Pancreas (tissue), 10 donors: Measurements from ENCODE around the gene CUTC. TPM values are rescaled to one million over a fixed set of nuclear protein-coding genes. Genes with fewer than 3 reads are reported as not detected.

Experiments
- ATAC-seq, 4 donors: fragments of 200-7000 bp; cut with Tn5 transposase; one replicate each; pipeline versions ENCODE4 v1.8.0 to v1.9.1; 2020; ENCODE audit warnings: mild to moderate bottlenecking in 4 of 4, moderate library complexity in 4 of 4
- DNase-seq, 6 donors: peaks; one replicate each; pipeline ENCODE4 v3.0.0-alpha.2; 2020
- FAIRE-seq: peaks from 2 replicates; lab custom pipeline; 2012; peaks lifted over from hg19 to GRCh38; lab: Jason Lieb, UNC
- H3K27ac ChIP-seq, 4 donors: fragments of 200-600 bp; sonication (generic); 1 replicate in 3 of 4; 2 replicates in 1 of 4; pipeline versions ENCODE4 v1.5.0 to v1.8.0; 2020
- H3K27me3 ChIP-seq, 4 donors: fragments of 200-600 bp; one replicate each; pipeline ENCODE4 v1.8.0; 2021
- H3K36me3 ChIP-seq, 3 donors: fragments of 200-600 bp; sonication (generic) in 1 of 3; one replicate each; pipeline versions ENCODE4 v1.5.0 to v1.8.0; 2020 to 2021
- H3K4me1 ChIP-seq, 3 donors: fragments of 200-600 bp; one replicate each; pipeline ENCODE4 v1.8.0; 2021
- H3K4me3 ChIP-seq, 4 donors: fragments of 200-600 bp; sonication (generic) in 2 of 4; one replicate each; pipeline versions ENCODE4 v1.5.0 to v1.8.0; 2020 to 2021
- H3K9me3 ChIP-seq, 4 donors: fragments of 200-600 bp; one replicate each; pipeline ENCODE4 v1.8.0; 2021
- WGBS, 2 donors: extraction: QIAGEN DNeasy Blood & Tissue Kit; methylation state at CpG; one replicate each; pipeline ENCODE4 v1.1.7; 2013; 5-methylcytosine and 5-hydroxymethylcytosine counted together
- intact Hi-C, 3 donors: fragments of 100-400 bp; cut with DNase I; formaldehyde crosslinking; loops; one replicate each; pipeline versions ENCODE4 v1.11.1 to v1.14.2; 2022
- polyA plus RNA-seq, 2 donors: library from polyadenylated mRNA; stranded (reverse); fragments of 200-250 nt; gene quantifications; one replicate each; pipeline ENCODE4 v1.2.3, GENCODE V29; 2013
- total RNA-seq, 6 donors: library from RNA; stranded (reverse); fragmentation: NEBNext Ultra II Directional in 4 of 6; extraction: Animal tissue kit (Norgen Biotek cat#: 25700) in 4 of 6; gene quantifications; one replicate each; pipeline versions ENCODE4 v1.2.1 to v1.2.4, GENCODE V29; 2021 to 2023
- TF ChIP-seq, protein P1 (sequence below), 4 donors: fragments of 200-600 bp; sonication (generic) in 3 of 4; IDR thresholded peaks; one replicate each; pipeline versions ENCODE4 v1.5.0 to v1.8.0; 2021; ENCODE audit warnings: antibody characterized with exemption in 4 of 4
- donor health status: healthy with polysubstance abuse.
- donor health status: DM: no; HTN: no; CAD: no; lungs with moderate emphysema.
- donor health status: DM: no; HTN: no; CAD: no.
- donor health status: control.
- donor health status: control.
- donor health status: Bipolar disorder and iron deficiency.
- donor health status: DM: yes; HTN: yes; CAD: no.
- donor health status: DM: no; HTN: no; CAD: no.
- donor health status: DM: no; HTN: no; CAD: no.
- donor health status: DM: yes; HTN: yes; CAD: no.

Gene CUTC
- total and polyA plus RNA-seq, 8 donors: 5.4 to 14.5 (median 8.6) TPM

DNA sequence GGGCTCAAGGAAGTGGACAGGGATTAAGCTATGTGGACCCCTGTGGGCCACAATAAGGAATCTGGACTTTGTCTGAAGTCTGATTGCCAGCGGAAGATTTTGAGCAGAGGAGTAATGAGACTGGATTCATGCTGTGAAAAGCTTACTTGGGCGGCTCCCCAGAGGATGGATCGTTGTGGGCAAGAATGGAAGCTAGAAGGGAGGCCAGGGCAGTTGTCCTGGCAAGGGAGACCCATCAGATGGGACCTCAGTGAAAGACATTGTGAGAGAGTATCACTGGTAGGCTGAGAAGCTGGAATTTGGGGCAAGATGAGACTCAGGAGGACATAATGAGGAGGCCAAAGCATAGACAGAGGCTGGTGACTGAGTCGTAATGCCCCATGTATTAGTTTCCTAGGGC lies 66.0 kb downstream of the CUTC start:
- H3K9me3 ChIP-seq: no peaks in the 10 kb centered on the region
- H3K27me3 ChIP-seq: no peaks in the 10 kb centered on the region
- no peaks in the 10 kb centered on the region for H3K4me1 ChIP-seq
- no peak for ATAC-seq
- intact Hi-C loops: no loop called here
- no peak overlapping the region for H3K4me3 ChIP-seq
- TF ChIP-seq, protein P1, sequence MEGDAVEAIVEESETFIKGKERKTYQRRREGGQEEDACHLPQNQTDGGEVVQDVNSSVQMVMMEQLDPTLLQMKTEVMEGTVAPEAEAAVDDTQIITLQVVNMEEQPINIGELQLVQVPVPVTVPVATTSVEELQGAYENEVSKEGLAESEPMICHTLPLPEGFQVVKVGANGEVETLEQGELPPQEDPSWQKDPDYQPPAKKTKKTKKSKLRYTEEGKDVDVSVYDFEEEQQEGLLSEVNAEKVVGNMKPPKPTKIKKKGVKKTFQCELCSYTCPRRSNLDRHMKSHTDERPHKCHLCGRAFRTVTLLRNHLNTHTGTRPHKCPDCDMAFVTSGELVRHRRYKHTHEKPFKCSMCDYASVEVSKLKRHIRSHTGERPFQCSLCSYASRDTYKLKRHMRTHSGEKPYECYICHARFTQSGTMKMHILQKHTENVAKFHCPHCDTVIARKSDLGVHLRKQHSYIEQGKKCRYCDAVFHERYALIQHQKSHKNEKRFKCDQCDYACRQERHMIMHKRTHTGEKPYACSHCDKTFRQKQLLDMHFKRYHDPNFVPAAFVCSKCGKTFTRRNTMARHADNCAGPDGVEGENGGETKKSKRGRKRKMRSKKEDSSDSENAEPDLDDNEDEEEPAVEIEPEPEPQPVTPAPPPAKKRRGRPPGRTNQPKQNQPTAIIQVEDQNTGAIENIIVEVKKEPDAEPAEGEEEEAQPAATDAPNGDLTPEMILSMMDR (IDR thresholded peaks at IDR 0.05): no peak
- H3K27ac ChIP-seq: no peak overlapping the region
- no peak for FAIRE-seq
- DNase-seq: no peak
- 81 to 86% methylated on average over 4 of the region's 4 CpGs for WGBS, 2 donors
- H3K36me3 ChIP-seq: no peaks in the 10 kb centered on the region

DNA sequence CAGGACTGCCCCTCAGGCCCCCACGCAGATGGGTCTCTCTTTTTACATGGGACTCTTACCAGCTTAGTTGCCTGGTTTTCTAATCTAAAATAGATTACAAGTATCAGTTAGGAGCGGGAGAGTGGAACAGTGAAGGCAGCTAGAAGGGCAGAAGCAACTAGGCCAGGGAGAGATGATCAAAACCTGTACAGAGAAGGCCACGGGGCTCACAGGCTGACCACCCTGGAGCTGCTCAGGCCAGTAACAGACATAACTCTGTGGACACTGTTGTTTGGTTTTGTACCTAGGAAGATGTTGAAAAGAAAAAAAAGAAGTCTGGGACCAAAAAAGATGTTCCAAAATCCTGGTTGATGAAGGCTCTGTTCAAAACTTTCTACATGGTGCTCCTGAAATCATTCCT lies 66.9 kb downstream of the CUTC start:
- TF ChIP-seq, protein P1 (IDR thresholded peaks at IDR 0.05): no peak

DNA sequence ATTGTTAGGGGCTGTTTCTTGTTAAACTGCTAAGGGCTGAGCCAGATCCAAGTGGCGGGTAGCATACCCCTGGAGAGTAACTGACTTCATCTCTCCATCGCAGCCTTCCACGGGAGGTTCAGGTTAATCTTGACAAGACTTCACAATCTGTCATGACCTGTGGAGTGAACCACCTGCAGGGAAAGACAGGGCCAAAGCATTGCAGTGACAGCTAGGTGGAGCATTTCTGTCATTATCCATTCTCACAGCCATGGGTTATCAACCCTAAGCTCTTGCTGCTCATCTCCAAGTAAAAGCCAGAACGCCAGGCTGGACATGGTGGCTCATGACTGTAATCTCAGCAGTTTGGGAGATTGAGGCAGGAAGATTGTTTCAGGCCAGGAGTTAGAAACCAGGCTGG lies 67.6 kb downstream of the CUTC start:
- WGBS, 2 donors: 73 to 82% methylated on average over 4 of the region's 4 CpGs
- intact Hi-C loops: no loop called here
- Histone ChIP-seq H3K27me3 (no peaks in the 10 kb centered on the region), H3K4me3 (no peak overlapping the region), H3K27ac (no peak overlapping the region), H3K4me1 (no peaks in the 10 kb centered on the region), H3K9me3 (no peaks in the 10 kb centered on the region), H3K36me3 (no peaks in the 10 kb centered on the region)
- DNase-seq (no peak), FAIRE-seq (no peak), ATAC-seq (no peak)
- TF ChIP-seq, protein P1 (IDR thresholded peaks at IDR 0.05): no peak

More for the DNA sequence above, 66.9 kb downstream of the CUTC start:
- Histone ChIP-seq H3K4me1 (no peaks in the 10 kb centered on the region), H3K4me3 (no peak overlapping the region), H3K9me3 (no peaks in the 10 kb centered on the region), H3K27me3 (no peaks in the 10 kb centered on the region), H3K36me3 (no peaks in the 10 kb centered on the region), H3K27ac (no peak overlapping the region)
- intact Hi-C loops: no loop called here
- no peak for ATAC-seq
- no peak for FAIRE-seq
- no peak for DNase-seq
- 67 to 83% methylated on average over 3 of the region's 3 CpGs for WGBS, 2 donors

DNA sequence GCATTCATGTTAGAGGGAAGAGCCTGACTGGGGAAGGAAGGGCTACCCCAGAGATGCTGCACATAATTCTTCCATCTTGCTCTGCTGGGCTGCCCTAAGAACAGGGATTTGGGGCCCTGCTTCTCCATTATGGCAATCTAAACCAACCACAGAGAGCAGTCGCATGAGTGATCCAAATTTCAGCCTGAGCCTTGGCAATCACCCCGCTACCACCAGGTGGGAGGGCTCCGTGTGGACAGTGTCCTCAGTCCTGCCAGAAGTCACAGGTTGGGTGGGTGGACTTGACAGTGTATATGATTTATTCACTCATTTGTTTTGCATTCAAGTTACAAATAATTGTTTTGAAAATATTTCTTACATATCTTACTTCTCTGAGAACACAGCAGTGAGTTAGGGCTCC lies 72.4 kb downstream of the CUTC start:
- no peak for ATAC-seq
- no peak overlapping the region for H3K4me3 ChIP-seq
- no peaks in the 10 kb centered on the region for H3K27me3 ChIP-seq
- no peak for DNase-seq
- H3K4me1 ChIP-seq: no peaks in the 10 kb centered on the region
- WGBS, 2 donors: 87 to 91% methylated on average over 3 of the region's 3 CpGs
- TF ChIP-seq, protein P1 (IDR thresholded peaks at IDR 0.05): no peak
- intact Hi-C loops: no loop called here
- no peak overlapping the region for H3K27ac ChIP-seq
- no peaks in the 10 kb centered on the region for H3K36me3 ChIP-seq
- no peak for FAIRE-seq
- H3K9me3 ChIP-seq: no peaks in the 10 kb centered on the region

DNA sequence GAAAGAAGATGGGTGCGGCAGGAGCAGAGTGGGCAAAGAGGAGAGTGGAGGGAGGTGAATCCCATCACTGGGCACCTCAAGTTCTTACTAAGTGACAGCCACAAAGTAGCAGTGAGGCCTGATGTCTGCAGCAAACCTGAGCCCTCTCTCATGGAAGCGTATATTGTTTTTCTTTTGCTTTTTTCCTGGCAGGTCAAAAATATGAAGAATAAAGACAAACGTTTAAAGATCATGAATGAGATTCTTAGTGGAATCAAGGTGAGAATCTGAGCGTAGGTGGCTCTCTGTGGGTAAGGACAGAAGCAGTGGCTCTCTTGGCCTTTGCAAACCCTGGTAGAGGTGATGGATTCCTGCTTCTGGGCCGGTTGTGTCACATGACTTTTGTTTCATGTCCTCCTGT lies 73.2 kb downstream of the CUTC start:
- 83 to 85% methylated on average over 5 of the region's 5 CpGs for WGBS, 2 donors
- ATAC-seq (no peak), DNase-seq (no peak), FAIRE-seq (no peak)
- no peak overlapping the region for H3K4me3 ChIP-seq
- intact Hi-C loops: no loop called here
- no peaks in the 10 kb centered on the region for H3K9me3 ChIP-seq
- H3K4me1 ChIP-seq: no peaks in the 10 kb centered on the region
- peaks cover 0 to 6% (median 0%) of the 10 kb centered on the region in 3 donors for H3K36me3 ChIP-seq
- no peak overlapping the region for H3K27ac ChIP-seq
- TF ChIP-seq, protein P1 (IDR thresholded peaks at IDR 0.05): no peak
- H3K27me3 ChIP-seq: no peaks in the 10 kb centered on the region

Other genes with a start within 250 kb of the CUTC start
- 1 to 10 TPM in 3 of 6 donors, under 1 TPM in 3; 0.28 to 2.3 (median 1.2) TPM for gene NKX2-3, start 199.3 kb upstream of the CUTC start, total RNA-seq
- 1 to 10 TPM; 1.0 to 6.2 TPM for gene NKX2-3, start 199.3 kb upstream of the CUTC start, polyA plus RNA-seq
- gene SLC25A28, start 111.8 kb upstream of the CUTC start, total RNA-seq: 10 to 100 TPM; 18.8 to 29.1 (median 23.8) TPM
- 100 to 1,000 TPM in 1 of 2 donors, 10 to 100 TPM in 1; 88.7 to 128 TPM for gene SLC25A28, start 111.8 kb upstream of the CUTC start, polyA plus RNA-seq
- gene ENTPD7, start 72.7 kb upstream of the CUTC start, total RNA-seq: 10 to 100 TPM in 4 of 6 donors, 1 to 10 TPM in 2; 8.4 to 19.8 (median 14.4) TPM
- 1 to 10 TPM; 1.8 to 1.9 TPM for gene ENTPD7, start 72.7 kb upstream of the CUTC start, polyA plus RNA-seq
- 10 to 100 TPM; 11.8 to 18.4 (median 16.6) TPM for gene COX15, start 107 bp upstream of the CUTC start, total RNA-seq
- 10 to 100 TPM in 1 of 2 donors, 1 to 10 TPM in 1; 5.8 to 13.5 TPM for gene COX15, start 107 bp upstream of the CUTC start, polyA plus RNA-seq
- 1 to 10 TPM in 3 of 6 donors, under 1 TPM in 3; 0.67 to 1.7 (median 1.1) TPM for gene ABCC2, start 50.4 kb downstream of the CUTC start, total RNA-seq
- gene ABCC2, start 50.4 kb downstream of the CUTC start, polyA plus RNA-seq: 1 to 10 TPM in 1 of 2 donors, under 1 TPM in 1; 0.91 to 1.4 TPM